Brain microvascular endothelial cell (primary cell): Measurements from ENCODE around the gene VAMP8.

Experiments used
- DNase-seq: peaks from one replicate; pipeline ENCODE4 v3.0.0-alpha.2; 2020
- H3K27ac ChIP-seq: fragments of 250-450 bp; sonication (Bioruptor Pico); 2 replicates; pipeline ENCODE4 v1.5.1; 2020; ENCODE audit warnings: mild to moderate bottlenecking, moderate library complexity
- H3K27me3 ChIP-seq: fragments of 250-450 bp; sonication (Bioruptor Pico); replicated peaks from 2 replicates; pipeline ENCODE4 v1.5.1; 2020; ENCODE audit warnings: mild to moderate bottlenecking
- H3K36me3 ChIP-seq: fragments of 250-450 bp; sonication (Bioruptor Pico); replicated peaks from 2 replicates; pipeline ENCODE4 v1.5.1; 2020; ENCODE audit warnings: mild to moderate bottlenecking
- H3K4me3 ChIP-seq: 2 replicates; pipeline ENCODE4 v1.5.1; 2011; ENCODE audit warnings: low read depth, mild to moderate bottlenecking, control low read depth, low read length, moderate library complexity
- CTCF ChIP-seq: IDR thresholded peaks from 2 replicates; pipeline ENCODE4 v1.5.1; 2011; ENCODE audit warnings: low read depth, mild to moderate bottlenecking, moderate library complexity, low read length, control low read depth, inconsistent platforms; ENCODE audit errors: missing control alignments
- in situ Hi-C: cut with HindIII; loops from 2 replicates; pipeline ENCODE4 v1.10.0; 2017; ENCODE audit warnings: low sequenced_read_pairs, low pct_ligation_motif_present

VAMP8 gene

GRCh38 chr2:85577386-85578242, at the start of gene VAMP8:
VAMP8 (plus strand) TSS chr2:85577586; CDS start chr2:85577647, 61 bp downstream.
- in situ Hi-C loops: no loop called here
- peak within 1 kb of the TSS; percentile 3 for H3K4me3 ChIP-seq
- no peak within 1 kb of the TSS for H3K27ac ChIP-seq

GRCh38 chr2:85527787-85528186, 49.6 kb upstream of the VAMP8 start:
- in situ Hi-C loops: no loop called here
- H3K27ac ChIP-seq: no peak overlapping the region
- no peaks in the 10 kb centered on the region for H3K36me3 ChIP-seq
- H3K27me3 ChIP-seq: no peaks in the 10 kb centered on the region
- no peak for TF ChIP-seq CTCF
- DNase-seq: no peak
- no peak overlapping the region for H3K4me3 ChIP-seq

More at GRCh38 chr2:85577386-85578242, at the start of gene VAMP8:
- no peak for TF ChIP-seq CTCF
- H3K36me3 ChIP-seq: no peaks in the 10 kb centered on the region
- no peaks in the 10 kb centered on the region for H3K27me3 ChIP-seq
- DNase-seq: no peak

GRCh38 chr2:85528355-85528754, 49.0 kb upstream of the VAMP8 start:
- TF ChIP-seq CTCF: no peak
- Histone ChIP-seq H3K27me3 (no peaks in the 10 kb centered on the region), H3K36me3 (no peaks in the 10 kb centered on the region), H3K4me3 (no peak overlapping the region), H3K27ac (no peak overlapping the region)
- in situ Hi-C loops: no loop called here
- DNase-seq: no peak

- no peak for TF ChIP-seq CTCF
- DNase-seq: no peak
- in situ Hi-C loops: no loop called here
- Histone ChIP-seq H3K4me3 (no peak overlapping the region), H3K36me3 (no peaks in the 10 kb centered on the region), H3K27me3 (no peaks in the 10 kb centered on the region), H3K27ac (no peak overlapping the region)
These were observed 47.6 kb upstream of the VAMP8 start for GRCh38 chr2:85529809-85530208.

- no peak overlapping the region for H3K27ac ChIP-seq
- H3K27me3 ChIP-seq: no peaks in the 10 kb centered on the region
- TF ChIP-seq CTCF: no peak
- in situ Hi-C loops: no loop called here
- H3K36me3 ChIP-seq: no peaks in the 10 kb centered on the region
- DNase-seq: no peak
- H3K4me3 ChIP-seq: no peak overlapping the region
These were observed 45.8 kb upstream of the VAMP8 start for GRCh38 chr2:85531589-85531988.
